Measurements from ENCODE around the gene CDK18. TPM values are rescaled to one million over a fixed set of nuclear protein-coding genes. Genes with fewer than 3 reads are reported as not detected.

The CDK18 gene
- total and polyA plus RNA-seq, 10 of the 15 experiments (the other 5 are each of a cell fraction or from before 2014, with no cell fraction given): 0.13 to 4.4 (median 0.52) TPM; not detected in 2

GRCh38 chr1:205505076-205505729 lies 734 bp downstream of the CDK18 start:
- no peaks in the 10 kb centered on the region for H3K79me2 ChIP-seq (ENCODE audit: control insufficient read depth, insufficient read depth, low read length)
- H4K20me1 ChIP-seq (ENCODE audit: control insufficient read depth, insufficient read depth): no peaks in the 10 kb centered on the region
- POLR2A ChIA-PET: no interaction called here
- peaks cover 0 to 5% of the 10 kb centered on the region in 2 experiments; a peak in 3 of 4 replicates for H3K27me3 ChIP-seq (replicated peaks in 1 of 2; ENCODE audit: control insufficient read depth in 2 of 2, insufficient read depth in 2 of 2, low read length in 1 of 2)
- H3K27ac ChIP-seq (ENCODE audit: control insufficient read depth, insufficient read depth): no peak overlapping the region
- RAD21 ChIA-PET (ENCODE audit: unreplicated experiment): interaction anchor here (0.6 to 1.5 kb wide), 4 partner anchors 16 to 1261 kb away, joined by 3 to 5 read pairs (median 4); no protein-coding TSS in a partner anchor
- H3K4me3 ChIP-seq: 0 out of 2 replicates have a peak overlapping the region, but pooled peaks have one; percentile 71
- no peaks in the 10 kb centered on the region for H3K9me3 ChIP-seq (replicated peaks; ENCODE audit: control insufficient read depth, insufficient read depth, low read length)
- H3K9ac ChIP-seq (ENCODE audit: control insufficient read depth, insufficient read depth, low read length): no peak overlapping the region
- H2AFZ ChIP-seq (ENCODE audit: control insufficient read depth, low read depth, low read length): no peak overlapping the region; the same call in 1 of the 2 replicates
- SMC1A ChIA-PET (ENCODE audit: uncharacterized antibody, unreplicated experiment): interaction anchor here (1.0 to 3.4 kb wide), 3 partner anchors 16 to 109 kb away, joined by 3 to 17 read pairs (median 4); no protein-coding TSS in a partner anchor
- intact Hi-C loops (cut with micrococcal nuclease; ENCODE audit: unreplicated experiment) (no loop called here), in situ Hi-C loops (cut with MboI) (no loop called here)
- no peaks in the 10 kb centered on the region for H3K36me3 ChIP-seq (ENCODE audit: control insufficient read depth in 2 of 2, insufficient read depth in 2 of 2, low read length in 1 of 2)
- FAIRE-seq: no peak
- WGBS (ENCODE audit: insufficient coverage, insufficient replicate concordance, low lambda C conversion rate, missing lambda C conversion rate): 2% methylated on average over 17 of the region's 18 CpGs
- BruUV-seq (replicated peaks): no TSS peak
- 0 out of 2 replicates have a peak, but pooled peaks cover 4% of the 10 kb centered on the region for H3K4me1 ChIP-seq (ENCODE audit: control insufficient read depth, insufficient read depth, low read length)
- peak; percentile 56 for TF ChIP-seq MEF2B (IDR thresholded peaks at IDR 0.05; ENCODE audit: partially characterized antibody, poor library complexity, severe bottlenecking)
- no peak for TF ChIP-seq ATF7 (IDR thresholded peaks at IDR 0.05; ENCODE audit: low read depth)
- TF ChIP-seq CTCF (IDR thresholded peaks at IDR 0.05 in 2 of 3, conservative IDR thresholded peaks at IDR 0.05 in 1 of 3; ENCODE audit: control insufficient read depth in 2 of 3, extremely low read depth in 1 of 3, insufficient read depth in 1 of 3, low read depth in 3 of 3, low read length in 3 of 3): 0 out of 6 replicates have a peak, but pooled peaks of 1 of the 3 experiments have one; percentile 4
- peak; percentile 72 for TF ChIP-seq NR2F1 (conservative IDR thresholded peaks at IDR 0.05)
- TF ChIP-seq IKZF1 (conservative IDR thresholded peaks at IDR 0.05): peak; percentile 36
- H3K4me2 ChIP-seq (ENCODE audit: control insufficient read depth, insufficient read depth): peak overlapping the region; percentile 10; the same call in 1 of the 2 replicates
- DNase-seq (ENCODE audit: low read depth, low spot score): no peak
- peak; percentile 11 for ATAC-seq
- CTCF ChIA-PET: interaction anchor here (0.7 to 31.6 kb wide), 2 partner anchors 13 to 153 kb away, joined by 4 to 891 read pairs; no protein-coding TSS in a partner anchor

All from GM12878 (cell line).